ENCODE results near the gene FBXL16.

The FBXL16 gene

GRCh38 chr16:725041-725376 lies 19.4 kb upstream of the FBXL16 start:
- TF ChIP-seq REST (IDR thresholded peaks at IDR 0.05; ENCODE audit: insufficient replicate concordance, low read depth): no peak
- no peak for TF ChIP-seq SPI1 (IDR thresholded peaks at IDR 0.05; ENCODE audit: borderline replicate concordance, low read depth)
- no peak; the same call in 1 of the 2 replicates for TF ChIP-seq POLR2AphosphoS5 (IDR thresholded peaks at IDR 0.05; ENCODE audit: low read depth)
- TF ChIP-seq GABPA (IDR thresholded peaks at IDR 0.05; ENCODE audit: low read depth): no peak
- no peak for TF ChIP-seq CTCF (IDR thresholded peaks at IDR 0.05; ENCODE audit: insufficient read depth, low read length)
- H3K4me3 ChIP-seq (replicated peaks; ENCODE audit: insufficient read depth, low read length): no peak overlapping the region
- DNase-seq (ENCODE audit: low read depth in 1 of 2, low spot score in 1 of 2): no peak
- no peak overlapping the region for H3K27ac ChIP-seq (replicated peaks)
- no peaks in the 10 kb centered on the region for H3K27me3 ChIP-seq (ENCODE audit: insufficient read depth, poor library complexity, severe bottlenecking)

GRCh38 chr16:724188-725040 lies 18.8 kb upstream of the FBXL16 start:
- Histone ChIP-seq H3K27ac (replicated peaks) (no peak overlapping the region), H3K4me3 (replicated peaks; ENCODE audit: insufficient read depth, low read length) (no peak overlapping the region), H3K27me3 (ENCODE audit: insufficient read depth, poor library complexity, severe bottlenecking) (no peaks in the 10 kb centered on the region)
- TF ChIP-seq REST (IDR thresholded peaks at IDR 0.05; ENCODE audit: insufficient replicate concordance, low read depth): no peak
- TF ChIP-seq POLR2AphosphoS5 (IDR thresholded peaks at IDR 0.05; ENCODE audit: low read depth): no peak
- TF ChIP-seq GABPA (IDR thresholded peaks at IDR 0.05; ENCODE audit: low read depth): no peak
- TF ChIP-seq CTCF (IDR thresholded peaks at IDR 0.05; ENCODE audit: insufficient read depth, low read length): no peak
- no peak for TF ChIP-seq SPI1 (IDR thresholded peaks at IDR 0.05; ENCODE audit: borderline replicate concordance, low read depth)
- DNase-seq (ENCODE audit: low read depth in 1 of 2, low spot score in 1 of 2): no peak

DNA sequence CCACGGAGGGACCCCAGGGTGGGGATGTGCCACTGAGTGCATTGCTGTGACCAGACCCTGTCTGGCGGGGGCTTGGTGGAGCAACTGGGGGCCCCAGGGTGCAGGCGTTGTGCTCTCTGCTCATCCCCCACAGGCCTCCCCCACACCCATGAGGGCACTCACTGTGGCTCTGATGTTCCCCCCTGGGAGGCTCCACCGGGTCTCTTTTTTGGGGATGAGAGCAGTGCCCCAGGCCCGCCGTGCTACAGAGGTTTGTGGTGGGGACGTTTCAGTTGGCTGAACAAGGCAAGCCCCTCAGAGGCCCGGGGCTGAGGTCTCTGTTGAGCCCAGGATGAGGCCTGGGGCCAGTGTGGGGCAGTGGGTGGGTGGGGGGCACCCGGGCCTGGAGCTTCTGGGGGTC lies 18.1 kb upstream of the FBXL16 start:
- TF ChIP-seq SPI1 (IDR thresholded peaks at IDR 0.05; ENCODE audit: borderline replicate concordance, low read depth) (no peak), CTCF (IDR thresholded peaks at IDR 0.05; ENCODE audit: insufficient read depth, low read length) (no peak), POLR2AphosphoS5 (IDR thresholded peaks at IDR 0.05; ENCODE audit: low read depth) (no peak), REST (IDR thresholded peaks at IDR 0.05; ENCODE audit: insufficient replicate concordance, low read depth) (no peak), GABPA (IDR thresholded peaks at IDR 0.05; ENCODE audit: low read depth) (no peak)
- Histone ChIP-seq H3K27ac (replicated peaks) (no peak overlapping the region), H3K27me3 (ENCODE audit: insufficient read depth, poor library complexity, severe bottlenecking) (no peaks in the 10 kb centered on the region), H3K4me3 (replicated peaks; ENCODE audit: insufficient read depth, low read length) (no peak overlapping the region)
- no peak for DNase-seq (ENCODE audit: low read depth in 1 of 2, low spot score in 1 of 2)

All from HL-60 (cell line).